ENCODE data around the gene CDHR5. TPM values are rescaled to one million over a fixed set of nuclear protein-coding genes. Genes with fewer than 3 reads are reported as not detected.

CDHR5 gene
- total RNA-seq, 1 donor from 2014 or later, result 1.0 TPM

DNA sequence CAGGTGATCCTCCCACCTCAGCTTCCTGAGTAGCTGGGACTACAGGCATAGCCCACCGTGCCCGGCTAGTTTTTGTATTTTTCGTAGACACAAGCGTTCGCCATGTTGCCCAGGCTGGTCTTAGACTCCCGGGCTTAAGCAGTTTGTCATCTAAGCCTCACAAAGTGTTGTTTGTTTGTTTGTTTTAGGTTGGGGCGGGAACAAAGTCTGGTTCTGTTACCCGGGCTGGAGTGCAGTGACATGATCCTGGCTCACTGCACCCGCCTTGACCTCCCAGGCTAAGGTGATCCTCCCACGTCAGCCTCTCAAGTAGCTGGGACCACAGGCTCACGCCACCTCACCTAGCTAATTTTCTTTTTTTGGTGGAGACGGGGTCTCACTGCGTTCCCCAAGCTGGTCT, 21.6 kb downstream of the CDHR5 start:
- H3K27me3 ChIP-seq (ENCODE audit: control insufficient read depth in 3 of 3, insufficient read depth in 3 of 3, low read length in 3 of 3), result no peaks in the 10 kb centered on the region
- H3K4me1 ChIP-seq (ENCODE audit: control insufficient read depth in 3 of 3, insufficient read depth in 3 of 3, low read length in 3 of 3), result no peaks in the 10 kb centered on the region
- no peaks in the 10 kb centered on the region for H3K9me3 ChIP-seq (ENCODE audit: control insufficient read depth in 3 of 3, low read length in 3 of 3)
- no peak overlapping the region for H3K9ac ChIP-seq (ENCODE audit: low read depth in 1 of 3, low read length in 3 of 3)
- no peak overlapping the region for H3K4me3 ChIP-seq (ENCODE audit: low read length in 3 of 3)
- no peak overlapping the region for H3K27ac ChIP-seq (ENCODE audit: low read depth, low read length)
- peaks cover 63 to 72% (median 70%) of the 10 kb centered on the region in 3 donors for H3K36me3 ChIP-seq (ENCODE audit: control insufficient read depth in 3 of 3, insufficient read depth in 3 of 3, low read length in 3 of 3)

DNA sequence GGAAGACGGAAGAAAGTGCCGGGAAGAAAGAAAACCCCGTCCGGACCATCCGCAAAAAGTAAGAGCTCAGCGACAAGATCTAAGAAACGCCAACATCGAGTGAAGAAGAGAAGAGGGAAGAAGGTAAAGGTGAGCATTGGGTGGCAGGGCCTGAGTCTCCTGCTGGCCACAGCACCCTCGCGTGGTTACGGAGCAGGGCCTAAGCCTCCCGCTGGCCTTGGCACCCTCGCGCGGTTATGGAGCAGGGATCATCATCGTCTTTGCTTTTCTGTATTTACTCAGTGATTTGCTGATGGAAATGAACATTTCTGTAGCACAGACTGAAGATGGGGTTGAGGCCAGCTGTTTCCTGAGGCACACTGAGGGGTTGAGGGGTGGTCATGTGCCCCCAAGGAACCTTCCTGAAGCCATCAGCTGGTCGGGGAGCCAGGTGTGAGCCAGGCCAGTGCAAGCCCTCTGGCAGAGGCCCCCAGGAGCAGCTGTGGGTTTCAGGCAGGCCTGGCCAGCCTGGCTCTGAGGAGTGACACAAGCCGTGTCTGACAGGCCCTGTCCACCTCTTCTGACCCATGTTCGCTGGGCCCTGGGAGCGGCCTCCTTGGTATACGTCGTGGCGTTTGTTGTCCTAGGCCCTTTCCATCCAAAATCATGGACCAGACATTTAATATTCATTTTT, 23.0 kb downstream of the CDHR5 start:
- Histone ChIP-seq H3K4me1 (ENCODE audit: control insufficient read depth in 3 of 3, insufficient read depth in 3 of 3, low read length in 3 of 3) (no peaks in the 10 kb centered on the region), H3K27ac (ENCODE audit: low read depth, low read length) (no peak overlapping the region), H3K9ac (ENCODE audit: low read depth in 1 of 3, low read length in 3 of 3) (no peak overlapping the region), H3K36me3 (ENCODE audit: control insufficient read depth in 3 of 3, insufficient read depth in 3 of 3, low read length in 3 of 3) (peaks cover 62 to 69% (median 64%) of the 10 kb centered on the region in 3 donors), H3K4me3 (ENCODE audit: low read length in 3 of 3) (no peak overlapping the region), H3K9me3 (ENCODE audit: control insufficient read depth in 3 of 3, low read length in 3 of 3) (no peaks in the 10 kb centered on the region), H3K27me3 (ENCODE audit: control insufficient read depth in 3 of 3, insufficient read depth in 3 of 3, low read length in 3 of 3) (no peaks in the 10 kb centered on the region)

DNA sequence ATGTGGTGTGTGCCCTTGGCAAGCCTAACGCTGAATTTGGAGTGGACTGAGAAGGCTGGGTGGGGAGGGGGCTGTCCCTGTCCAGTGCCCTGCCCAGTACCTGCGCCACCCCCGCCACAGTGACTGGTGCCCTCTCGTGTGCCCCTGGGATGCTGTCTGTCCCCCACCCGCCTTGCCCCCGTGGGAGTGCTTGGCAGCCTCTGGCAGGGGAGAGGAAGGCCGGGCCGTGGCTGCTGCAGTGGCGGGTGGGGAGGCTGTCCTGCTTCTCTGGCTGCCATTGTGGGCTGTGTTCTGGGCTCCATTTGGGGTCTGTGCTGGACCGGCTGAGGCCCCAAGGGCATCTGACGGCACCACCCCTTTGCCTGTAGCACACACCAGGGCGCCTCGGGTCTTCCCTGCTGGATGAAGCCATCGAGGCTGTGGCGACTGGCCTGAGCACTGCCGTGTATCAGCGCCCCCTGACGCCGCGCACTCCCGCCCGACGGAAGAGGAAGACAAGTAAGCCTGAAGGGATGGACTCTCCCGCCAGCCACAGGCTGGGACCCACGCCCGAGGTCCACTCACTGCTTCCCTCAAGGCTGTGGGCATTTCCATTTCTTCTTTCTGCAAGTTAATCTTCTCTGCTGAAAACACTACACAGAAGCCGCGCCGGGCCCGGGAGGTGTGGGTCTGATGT, 26.6 kb downstream of the CDHR5 start:
- no peaks in the 10 kb centered on the region for H3K27me3 ChIP-seq (ENCODE audit: control insufficient read depth in 3 of 3, insufficient read depth in 3 of 3, low read length in 3 of 3)
- H3K9me3 ChIP-seq (ENCODE audit: control insufficient read depth in 3 of 3, low read length in 3 of 3), result no peaks in the 10 kb centered on the region
- no peak overlapping the region for H3K4me3 ChIP-seq (ENCODE audit: low read length in 3 of 3)
- no peak overlapping the region for H3K9ac ChIP-seq (ENCODE audit: low read depth in 1 of 3, low read length in 3 of 3)
- peaks cover 58 to 66% (median 62%) of the 10 kb centered on the region in 3 donors for H3K36me3 ChIP-seq (ENCODE audit: control insufficient read depth in 3 of 3, insufficient read depth in 3 of 3, low read length in 3 of 3)
- no peak overlapping the region for H3K27ac ChIP-seq (ENCODE audit: low read depth, low read length)
- H3K4me1 ChIP-seq (ENCODE audit: control insufficient read depth in 3 of 3, insufficient read depth in 3 of 3, low read length in 3 of 3), result no peaks in the 10 kb centered on the region

DNA sequence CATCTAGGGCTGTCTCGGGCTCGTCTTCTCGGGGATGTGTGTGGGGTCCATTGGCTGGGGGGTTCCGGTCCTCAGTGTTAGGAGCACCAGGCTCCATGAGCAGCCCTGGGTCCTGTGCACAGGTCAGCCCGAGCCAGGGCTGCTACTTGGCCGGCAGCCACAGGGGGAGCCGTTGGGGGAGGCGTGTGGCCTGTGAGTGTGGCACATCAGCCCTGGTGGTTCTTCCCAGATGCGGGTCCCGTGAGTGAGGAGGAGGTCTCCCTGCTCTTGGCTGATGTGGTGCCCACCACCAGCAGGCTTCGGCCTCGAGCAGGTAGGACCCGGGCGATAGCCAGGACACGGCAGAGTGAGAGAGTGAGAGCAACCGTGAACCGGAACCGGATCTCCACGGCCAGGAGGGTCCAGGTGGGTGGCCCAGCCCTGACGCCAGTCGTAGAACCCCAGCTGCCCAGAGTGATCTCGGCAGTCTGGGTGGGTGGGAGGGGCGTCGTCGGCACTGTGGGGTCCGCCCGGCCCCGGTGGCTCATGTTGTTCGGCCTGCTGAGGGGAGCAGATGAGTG, 27.5 kb downstream of the CDHR5 start:
- H3K27ac ChIP-seq (ENCODE audit: low read depth, low read length), result no peak overlapping the region
- no peak overlapping the region for H3K9ac ChIP-seq (ENCODE audit: low read depth in 1 of 3, low read length in 3 of 3)
- H3K4me3 ChIP-seq (ENCODE audit: low read length in 3 of 3), result no peak overlapping the region
- no peaks in the 10 kb centered on the region for H3K9me3 ChIP-seq (ENCODE audit: control insufficient read depth in 3 of 3, low read length in 3 of 3)
- peaks cover 64 to 72% (median 67%) of the 10 kb centered on the region in 3 donors for H3K36me3 ChIP-seq (ENCODE audit: control insufficient read depth in 3 of 3, insufficient read depth in 3 of 3, low read length in 3 of 3)
- H3K27me3 ChIP-seq (ENCODE audit: control insufficient read depth in 3 of 3, insufficient read depth in 3 of 3, low read length in 3 of 3), result no peaks in the 10 kb centered on the region
- H3K4me1 ChIP-seq (ENCODE audit: control insufficient read depth in 3 of 3, insufficient read depth in 3 of 3, low read length in 3 of 3), result no peaks in the 10 kb centered on the region

DNA sequence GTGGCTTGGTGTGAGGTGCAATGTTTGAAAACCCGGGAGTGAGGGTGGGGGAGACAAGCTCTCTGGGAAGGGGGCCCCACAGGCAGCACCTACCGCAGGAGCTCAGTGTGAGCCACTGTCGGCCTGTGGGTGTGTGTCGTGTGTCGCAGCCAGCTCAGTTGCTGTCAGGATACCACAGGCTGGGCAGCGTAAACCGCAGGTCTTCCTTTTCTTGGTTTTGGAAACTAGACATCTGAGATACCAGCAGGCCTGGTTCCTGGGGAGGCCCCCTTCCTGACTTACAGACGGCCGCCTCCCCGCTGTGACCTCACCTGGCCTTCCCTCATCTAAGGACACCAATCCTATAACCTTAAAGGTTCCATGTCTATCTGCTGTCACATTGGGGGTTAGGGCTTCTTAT, 28.4 kb downstream of the CDHR5 start:
- H3K27me3 ChIP-seq (ENCODE audit: control insufficient read depth in 3 of 3, insufficient read depth in 3 of 3, low read length in 3 of 3), result no peaks in the 10 kb centered on the region
- H3K36me3 ChIP-seq (ENCODE audit: control insufficient read depth in 3 of 3, insufficient read depth in 3 of 3, low read length in 3 of 3), result peaks cover 57 to 67% (median 64%) of the 10 kb centered on the region in 3 donors
- H3K4me3 ChIP-seq (ENCODE audit: low read length in 3 of 3), result no peak overlapping the region
- H3K4me1 ChIP-seq (ENCODE audit: control insufficient read depth in 3 of 3, insufficient read depth in 3 of 3, low read length in 3 of 3), result no peaks in the 10 kb centered on the region
- no peak overlapping the region for H3K9ac ChIP-seq (ENCODE audit: low read depth in 1 of 3, low read length in 3 of 3)
- no peak overlapping the region for H3K27ac ChIP-seq (ENCODE audit: low read depth, low read length)
- no peaks in the 10 kb centered on the region for H3K9me3 ChIP-seq (ENCODE audit: control insufficient read depth in 3 of 3, low read length in 3 of 3)

DNA sequence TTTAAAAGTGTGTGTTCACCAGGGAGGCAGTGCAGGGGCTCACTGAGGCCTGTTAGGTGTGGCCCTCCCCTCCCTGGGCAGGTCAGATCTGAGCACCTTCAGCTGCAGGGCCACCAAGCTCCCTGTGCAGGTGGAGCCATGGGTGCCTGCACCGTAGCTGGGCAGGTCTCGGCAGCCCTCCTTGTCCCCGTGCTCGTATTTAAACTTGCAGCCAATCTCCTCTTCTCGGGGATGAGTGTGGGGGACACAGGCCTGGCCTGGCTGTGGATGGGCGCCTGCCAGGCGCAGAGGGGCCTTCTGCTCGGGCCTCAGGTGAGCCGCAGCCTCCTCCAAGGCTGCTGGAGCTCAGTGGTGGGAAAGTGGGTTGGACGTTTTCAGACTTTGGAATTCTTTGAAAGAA, 29.4 kb downstream of the CDHR5 start:
- peaks cover 59 to 70% (median 67%) of the 10 kb centered on the region in 3 donors for H3K36me3 ChIP-seq (ENCODE audit: control insufficient read depth in 3 of 3, insufficient read depth in 3 of 3, low read length in 3 of 3)
- H3K27me3 ChIP-seq (ENCODE audit: control insufficient read depth in 3 of 3, insufficient read depth in 3 of 3, low read length in 3 of 3), result no peaks in the 10 kb centered on the region
- no peak overlapping the region for H3K27ac ChIP-seq (ENCODE audit: low read depth, low read length)
- no peaks in the 10 kb centered on the region for H3K9me3 ChIP-seq (ENCODE audit: control insufficient read depth in 3 of 3, low read length in 3 of 3)
- H3K4me3 ChIP-seq (ENCODE audit: low read length in 3 of 3), result no peak overlapping the region
- no peaks in the 10 kb centered on the region for H3K4me1 ChIP-seq (ENCODE audit: control insufficient read depth in 3 of 3, insufficient read depth in 3 of 3, low read length in 3 of 3)
- H3K9ac ChIP-seq (ENCODE audit: low read depth in 1 of 3, low read length in 3 of 3), result no peak overlapping the region

DNA sequence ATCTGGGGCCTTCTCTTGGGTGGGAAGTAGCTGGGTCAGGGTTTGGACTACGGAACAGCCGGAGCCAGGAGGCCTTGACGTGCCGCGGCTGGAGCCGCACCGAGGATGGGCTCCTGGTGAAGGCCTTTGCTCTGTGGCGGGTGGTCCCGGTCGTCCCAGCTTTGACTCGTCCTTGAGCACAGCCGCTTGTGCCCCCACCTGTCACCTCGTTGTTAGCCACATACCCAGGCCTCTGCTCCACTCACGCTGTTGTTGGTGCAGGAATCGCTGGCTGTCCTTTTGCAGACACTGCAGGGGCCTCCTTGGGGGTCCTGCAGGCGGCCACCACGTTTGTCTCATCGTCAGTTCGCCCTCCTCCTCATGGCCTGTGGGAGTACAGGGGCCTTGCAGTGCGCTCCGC, 31.4 kb downstream of the CDHR5 start:
- H3K4me1 ChIP-seq (ENCODE audit: control insufficient read depth in 3 of 3, insufficient read depth in 3 of 3, low read length in 3 of 3), result no peaks in the 10 kb centered on the region
- H3K9me3 ChIP-seq (ENCODE audit: control insufficient read depth in 3 of 3, low read length in 3 of 3), result no peaks in the 10 kb centered on the region
- no peaks in the 10 kb centered on the region for H3K27me3 ChIP-seq (ENCODE audit: control insufficient read depth in 3 of 3, insufficient read depth in 3 of 3, low read length in 3 of 3)
- no peak overlapping the region for H3K27ac ChIP-seq (ENCODE audit: low read depth, low read length)
- H3K9ac ChIP-seq (ENCODE audit: low read depth in 1 of 3, low read length in 3 of 3), result no peak overlapping the region
- no peak overlapping the region for H3K4me3 ChIP-seq (ENCODE audit: low read length in 3 of 3)
- peaks cover 63 to 71% (median 69%) of the 10 kb centered on the region in 3 donors for H3K36me3 ChIP-seq (ENCODE audit: control insufficient read depth in 3 of 3, insufficient read depth in 3 of 3, low read length in 3 of 3)

DNA sequence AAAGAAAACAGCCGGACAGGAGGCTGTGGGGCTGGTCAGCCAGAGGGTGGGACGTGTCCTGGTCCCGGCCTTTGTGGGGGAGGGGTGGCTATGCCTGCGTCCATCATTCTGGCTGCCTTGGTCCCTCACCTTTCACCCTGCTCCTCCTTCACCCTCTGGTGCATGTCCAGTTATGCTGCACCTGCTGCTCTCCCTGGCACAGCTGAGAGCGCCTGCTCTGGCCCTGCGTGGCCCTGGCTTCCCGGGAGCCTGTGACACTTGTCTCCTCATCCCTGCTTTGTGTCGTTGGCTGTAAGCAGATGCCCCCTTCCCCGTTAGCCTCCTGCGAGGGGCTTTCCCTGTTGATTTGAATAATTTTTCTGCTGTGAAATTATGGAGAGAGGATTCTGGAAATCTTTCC, 31.8 kb downstream of the CDHR5 start:
- Histone ChIP-seq H3K27me3 (ENCODE audit: control insufficient read depth in 3 of 3, insufficient read depth in 3 of 3, low read length in 3 of 3) (no peaks in the 10 kb centered on the region), H3K4me1 (ENCODE audit: control insufficient read depth in 3 of 3, insufficient read depth in 3 of 3, low read length in 3 of 3) (no peaks in the 10 kb centered on the region), H3K27ac (ENCODE audit: low read depth, low read length) (no peak overlapping the region), H3K9ac (ENCODE audit: low read depth in 1 of 3, low read length in 3 of 3) (no peak overlapping the region), H3K9me3 (ENCODE audit: control insufficient read depth in 3 of 3, low read length in 3 of 3) (no peaks in the 10 kb centered on the region), H3K4me3 (ENCODE audit: low read length in 3 of 3) (no peak overlapping the region), H3K36me3 (ENCODE audit: control insufficient read depth in 3 of 3, insufficient read depth in 3 of 3, low read length in 3 of 3) (peaks cover 61 to 69% (median 67%) of the 10 kb centered on the region in 3 donors)

DNA sequence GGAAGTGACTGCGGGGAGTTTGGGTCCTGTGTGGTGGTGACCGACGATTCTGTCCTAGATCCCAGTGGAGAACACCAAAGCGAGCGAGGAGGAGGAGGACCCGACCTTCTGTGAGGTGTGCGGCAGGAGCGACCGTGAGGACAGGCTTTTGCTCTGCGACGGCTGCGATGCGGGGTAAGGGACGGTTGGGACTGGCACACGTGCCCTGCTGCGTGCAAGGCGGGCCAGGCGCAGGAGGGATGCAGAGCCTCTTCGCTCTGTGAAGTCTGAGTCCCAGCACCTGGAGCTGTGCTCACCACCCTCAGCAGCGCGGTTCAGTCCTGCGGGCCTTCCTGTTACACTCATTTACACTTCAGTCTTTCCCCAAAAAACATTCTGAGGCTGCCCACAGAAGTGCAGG, 32.3 kb downstream of the CDHR5 start:
- Histone ChIP-seq H3K36me3 (ENCODE audit: control insufficient read depth in 3 of 3, insufficient read depth in 3 of 3, low read length in 3 of 3) (peaks cover 61 to 68% (median 67%) of the 10 kb centered on the region in 3 donors), H3K4me1 (ENCODE audit: control insufficient read depth in 3 of 3, insufficient read depth in 3 of 3, low read length in 3 of 3) (no peaks in the 10 kb centered on the region), H3K4me3 (ENCODE audit: low read length in 3 of 3) (no peak overlapping the region), H3K27me3 (ENCODE audit: control insufficient read depth in 3 of 3, insufficient read depth in 3 of 3, low read length in 3 of 3) (no peaks in the 10 kb centered on the region), H3K9ac (ENCODE audit: low read depth in 1 of 3, low read length in 3 of 3) (no peak overlapping the region), H3K9me3 (ENCODE audit: control insufficient read depth in 3 of 3, low read length in 3 of 3) (no peaks in the 10 kb centered on the region), H3K27ac (ENCODE audit: low read depth, low read length) (no peak overlapping the region)

DNA sequence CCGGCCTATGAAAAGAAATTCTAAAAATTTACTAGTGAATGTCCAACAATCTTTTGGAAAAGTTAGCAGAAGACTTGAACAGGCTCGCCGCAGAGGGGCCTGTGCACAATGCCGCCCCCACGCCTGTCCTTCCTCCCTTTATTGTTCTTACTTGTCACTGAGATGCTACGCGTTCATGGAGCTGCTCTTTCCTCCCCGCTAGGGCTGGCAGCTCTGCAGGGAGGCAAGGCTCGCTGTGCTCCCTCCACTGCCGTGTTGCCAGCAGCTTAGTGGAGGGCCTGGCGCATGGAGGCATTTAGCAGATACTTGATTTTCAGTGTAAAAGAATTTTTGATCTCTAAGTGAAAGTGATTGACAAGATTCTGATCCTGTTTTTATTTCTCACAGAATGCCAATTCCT, 33.8 kb downstream of the CDHR5 start:
- Histone ChIP-seq H3K4me1 (ENCODE audit: control insufficient read depth in 3 of 3, insufficient read depth in 3 of 3, low read length in 3 of 3) (no peaks in the 10 kb centered on the region), H3K27me3 (ENCODE audit: control insufficient read depth in 3 of 3, insufficient read depth in 3 of 3, low read length in 3 of 3) (no peaks in the 10 kb centered on the region), H3K9ac (ENCODE audit: low read depth in 1 of 3, low read length in 3 of 3) (no peak overlapping the region), H3K36me3 (ENCODE audit: control insufficient read depth in 3 of 3, insufficient read depth in 3 of 3, low read length in 3 of 3) (peaks cover 66 to 75% (median 67%) of the 10 kb centered on the region in 3 donors), H3K9me3 (ENCODE audit: control insufficient read depth in 3 of 3, low read length in 3 of 3) (no peaks in the 10 kb centered on the region), H3K4me3 (ENCODE audit: low read length in 3 of 3) (no peak overlapping the region), H3K27ac (ENCODE audit: low read depth, low read length) (no peak overlapping the region)

Measured in skeletal muscle tissue (tissue), 4 donors.